HG02884 (cell line): ENCODE measurements around the gene SDS.

Experiments used
- ATAC-seq: cut with Tn5 transposase; IDR thresholded peaks from one replicate; pipeline ENCODE4 v1.9.1; 2021; ENCODE audit warnings: mild to moderate bottlenecking, moderate library complexity; ENCODE audit not compliant: unreplicated experiment

SDS gene

DNA sequence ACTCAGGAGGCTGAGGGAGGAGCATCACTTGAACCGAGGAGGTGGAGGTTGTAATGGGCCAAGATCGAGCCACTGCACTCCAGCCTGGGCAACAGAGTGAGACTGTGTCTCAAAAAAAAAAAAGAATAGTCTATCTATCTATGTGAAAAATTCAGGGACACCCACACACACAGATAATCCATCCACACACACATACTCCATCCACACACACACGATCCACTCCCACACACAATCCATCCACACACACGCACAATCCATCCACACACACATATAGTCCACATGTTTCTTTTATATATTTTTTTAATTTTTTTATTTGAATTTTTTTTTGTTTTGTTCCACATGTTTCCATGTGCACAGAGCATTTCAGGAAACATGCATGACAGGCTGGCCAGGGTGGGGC is 3.3 kb downstream of the SDS start:
- no peak for ATAC-seq

DNA sequence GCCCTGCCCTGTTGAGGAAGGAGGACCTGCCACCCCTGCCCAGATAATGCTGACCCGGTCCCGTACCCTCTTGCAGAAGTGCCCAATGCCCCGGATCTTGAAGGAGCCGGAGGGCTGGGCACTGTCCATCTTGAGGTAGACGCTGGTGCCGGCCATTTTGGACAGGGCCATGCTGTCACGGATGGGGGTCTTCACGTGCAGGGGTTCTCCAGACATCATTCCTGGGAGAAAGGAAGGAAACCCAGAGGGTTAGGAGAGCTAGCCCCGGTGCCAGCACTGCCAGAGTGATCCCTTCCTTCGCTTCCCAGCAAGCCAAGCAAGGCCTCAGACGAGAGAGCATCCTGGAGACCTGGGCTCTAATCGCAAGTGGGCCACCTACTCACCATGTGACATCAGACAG is 4.2 kb downstream of the SDS start:
- ATAC-seq = no peak

DNA sequence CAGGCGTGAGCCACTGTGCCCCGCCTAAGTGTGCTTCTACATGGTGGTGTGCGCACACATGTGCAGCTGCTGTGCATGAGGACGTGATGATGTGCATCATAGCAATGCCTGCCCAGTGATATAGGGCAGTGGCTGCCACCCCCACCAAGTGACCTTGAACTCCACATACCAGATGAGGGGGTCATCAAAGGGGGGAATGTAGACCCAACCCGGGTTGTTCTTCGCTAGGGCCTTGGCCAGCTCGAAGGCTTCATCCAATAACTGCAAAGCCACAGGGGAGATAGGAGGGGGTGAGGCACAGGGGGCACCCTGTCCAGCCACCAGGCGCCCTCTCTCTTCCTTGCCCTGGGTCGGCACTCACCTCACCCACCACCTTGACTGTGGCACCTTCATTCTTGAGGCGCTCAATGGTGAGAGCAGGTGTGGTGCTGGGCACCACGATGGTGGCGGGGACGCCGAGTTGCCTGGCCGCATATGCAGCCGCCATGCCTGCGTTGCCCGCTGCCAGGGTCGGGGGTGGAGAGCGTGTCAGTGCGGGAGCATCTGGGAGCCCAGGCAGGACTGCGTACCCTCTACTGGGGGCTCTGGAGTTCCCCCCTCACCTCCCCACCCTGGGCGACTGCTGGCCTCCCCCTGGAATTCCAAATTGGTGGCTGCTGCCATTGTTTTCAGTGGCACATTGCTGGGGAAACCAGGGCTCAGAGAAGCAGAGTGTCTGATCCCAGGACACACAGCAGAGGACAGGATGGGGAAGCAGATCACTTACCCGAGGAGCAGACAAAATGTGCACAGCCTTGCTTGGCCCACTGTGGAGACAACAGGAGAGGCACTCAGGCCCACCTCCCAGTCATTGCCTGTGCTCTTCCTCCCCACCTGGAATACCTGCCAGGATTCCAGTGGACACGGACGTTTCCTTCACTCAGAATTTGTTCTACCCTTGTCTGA is 5.1 kb downstream of the SDS start:
- no peak for ATAC-seq

DNA sequence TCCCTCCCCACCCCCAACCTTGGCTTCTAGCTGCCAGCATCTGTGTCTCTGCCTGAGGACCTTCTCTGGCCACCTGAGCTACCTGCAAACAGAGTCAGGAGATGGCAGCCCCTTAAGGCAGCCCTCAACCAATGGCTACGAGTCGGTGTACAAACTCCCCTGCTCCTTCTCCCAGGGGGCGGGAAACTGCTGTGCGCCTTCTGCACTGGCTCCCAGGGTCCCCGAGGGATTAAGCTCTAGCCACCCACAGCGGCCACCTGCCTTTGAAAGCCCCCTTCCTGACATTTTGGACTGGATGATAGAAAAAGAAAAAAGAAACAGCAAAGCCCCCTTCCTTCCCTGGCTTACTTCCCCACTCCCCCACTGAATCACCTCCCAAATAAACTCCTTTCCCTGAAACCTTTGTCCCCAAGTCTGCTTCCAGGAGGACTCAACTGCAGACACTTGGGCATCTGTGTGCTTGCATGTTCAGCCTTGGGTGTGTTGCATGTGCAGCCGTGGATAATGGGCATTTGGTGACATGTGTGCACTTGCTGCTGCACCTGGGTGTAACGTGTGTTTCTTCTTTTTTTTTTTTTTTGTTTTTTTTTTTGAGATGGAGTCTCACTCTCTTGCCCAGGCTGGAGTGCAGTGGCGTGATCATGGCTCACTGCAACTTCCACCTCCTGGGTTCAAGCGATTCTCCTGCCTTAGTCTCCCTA is 6.0 kb downstream of the SDS start:
- ATAC-seq = no peak

DNA sequence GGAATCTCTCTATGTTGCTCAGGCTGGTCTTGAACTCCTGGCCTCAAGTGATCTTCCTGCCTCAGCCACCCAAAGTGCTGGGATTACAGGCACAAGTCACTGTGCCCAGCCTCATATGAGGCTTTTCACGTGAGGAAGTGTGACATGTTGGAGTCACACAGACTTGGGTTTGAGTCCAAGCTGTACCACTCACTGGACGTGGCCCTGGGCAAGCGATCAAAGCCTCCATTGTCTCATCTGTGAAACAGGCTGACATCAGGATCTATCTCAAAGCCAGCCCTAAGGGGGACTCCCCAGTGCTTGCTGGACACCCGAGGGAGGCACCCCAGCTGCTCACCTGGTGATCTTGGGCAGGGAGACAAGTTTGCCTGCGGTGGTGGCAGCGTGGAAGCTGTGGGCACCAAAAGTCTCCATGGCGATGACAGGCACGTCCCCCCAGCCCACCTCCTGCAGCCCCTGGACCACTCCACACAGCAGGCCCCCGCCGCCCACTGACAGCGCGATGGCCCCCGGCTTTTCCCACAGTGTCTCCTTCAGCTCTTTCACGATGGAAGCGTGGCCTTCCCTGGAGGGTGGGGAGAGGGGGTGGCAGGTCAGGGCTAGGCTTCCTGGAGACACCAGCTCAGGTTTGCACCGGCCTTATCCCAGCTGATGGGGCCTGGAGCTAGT is 6.7 kb downstream of the SDS start:
- no peak for ATAC-seq

DNA sequence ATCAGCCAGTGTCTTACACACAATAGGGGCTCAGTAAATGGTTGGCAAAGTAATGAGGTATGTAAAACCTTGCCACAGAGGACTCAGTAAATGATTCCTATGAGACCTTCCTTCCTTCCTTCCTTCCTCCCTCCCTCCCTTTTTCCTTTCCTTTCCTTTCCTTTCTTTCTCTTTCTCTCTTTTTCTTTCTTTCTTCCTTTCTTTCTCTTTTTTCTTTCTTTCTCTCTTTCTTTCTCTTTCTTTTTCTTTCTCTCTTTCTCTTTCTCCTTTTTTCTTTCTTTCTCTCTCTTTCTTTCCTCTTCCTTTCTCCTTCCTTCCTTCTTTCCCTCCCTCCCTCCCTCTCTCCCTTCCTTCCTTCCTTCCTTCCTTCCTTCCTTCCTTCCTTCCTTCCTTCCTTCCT is 7.5 kb downstream of the SDS start:
- ATAC-seq = no peak

DNA sequence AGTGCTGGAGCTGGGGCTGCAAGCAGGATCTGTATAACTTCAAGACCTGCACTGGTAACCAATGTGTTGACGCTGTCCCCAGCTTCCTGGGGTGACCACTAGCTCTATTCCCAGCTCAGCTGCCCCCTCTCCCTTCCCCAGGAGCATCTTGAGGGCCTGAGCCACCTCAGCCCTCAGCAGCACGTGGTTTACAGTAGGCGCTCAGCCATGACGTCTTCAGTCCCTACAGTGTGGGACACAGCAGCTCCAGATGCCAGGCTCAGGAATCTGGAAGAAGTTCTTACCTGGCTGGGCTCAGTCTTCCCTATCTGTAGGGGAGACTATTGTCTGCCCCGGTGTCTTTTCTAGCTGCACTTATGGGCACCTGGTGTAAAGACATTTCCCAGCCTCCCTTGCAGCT is 8.6 kb downstream of the SDS start:
- ATAC-seq = no peak

DNA sequence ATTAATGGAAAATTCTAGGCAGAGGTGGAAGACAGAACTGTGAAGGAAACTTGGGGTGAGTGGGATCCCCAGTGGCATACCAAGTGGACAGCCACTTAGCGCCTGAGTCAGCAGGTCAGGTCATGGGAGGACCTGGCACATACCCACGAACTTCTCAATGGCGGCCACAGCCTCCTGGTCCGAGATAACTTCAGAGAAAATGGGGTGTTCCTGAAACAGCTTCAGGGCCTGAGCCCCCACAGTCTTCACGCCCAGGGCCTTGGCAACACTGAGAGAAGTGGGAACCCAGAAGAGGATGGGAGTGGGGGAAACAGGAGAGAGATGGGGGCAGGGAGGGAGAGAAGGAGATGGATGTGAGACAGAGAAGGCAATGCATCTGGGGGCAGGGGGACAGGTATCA is 9.9 kb downstream of the SDS start:
- ATAC-seq = no peak

DNA sequence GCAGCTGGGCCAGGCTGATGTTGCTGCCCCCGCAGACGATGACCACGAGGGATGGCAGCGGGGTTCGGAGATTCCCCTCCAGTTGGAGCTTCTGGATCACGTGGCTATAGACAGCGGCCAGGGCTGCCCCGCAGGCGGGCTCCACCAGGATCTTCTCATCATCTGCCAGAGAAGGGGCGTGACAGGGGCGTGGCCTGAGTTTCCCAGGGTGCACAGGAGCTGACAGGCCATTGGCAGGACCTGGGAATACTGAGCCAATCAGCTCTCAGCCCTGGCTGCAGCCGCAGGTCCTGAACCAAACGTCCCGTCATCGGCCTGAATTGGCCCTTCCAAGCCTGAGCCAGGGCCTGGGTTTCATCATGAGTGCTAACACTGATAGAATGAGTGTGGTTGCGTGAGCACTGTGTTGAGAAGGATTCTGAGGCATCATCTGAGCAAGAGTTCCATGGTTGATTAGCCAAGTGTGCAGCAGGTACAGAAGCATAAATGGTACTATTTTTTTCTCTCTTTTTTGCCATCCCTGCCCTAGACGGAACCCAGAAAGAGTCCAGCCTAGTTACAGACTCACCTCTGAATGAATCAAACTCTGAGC is 10.6 kb downstream of the SDS start:
- peak; percentile 57 for ATAC-seq

DNA sequence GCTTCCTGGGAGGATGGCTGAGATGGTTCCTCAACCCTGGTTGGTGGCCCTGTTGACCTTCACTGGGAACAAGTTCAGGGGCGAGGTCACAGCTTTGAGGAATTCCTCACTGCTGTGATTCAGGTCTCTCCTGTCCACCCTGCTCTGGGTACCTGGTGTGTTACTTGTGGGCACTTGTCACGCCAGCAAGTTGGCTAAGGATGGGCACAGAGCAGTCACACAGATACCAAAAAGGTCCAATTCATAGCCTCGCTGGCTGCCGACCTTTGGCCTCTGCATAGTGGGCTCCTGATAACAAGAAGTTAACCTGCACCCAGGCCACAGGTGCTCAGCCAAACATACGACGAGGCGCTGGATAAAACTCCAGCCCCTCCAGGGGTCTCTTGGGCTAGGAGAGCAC is 11.2 kb downstream of the SDS start:
- ATAC-seq = no peak

DNA sequence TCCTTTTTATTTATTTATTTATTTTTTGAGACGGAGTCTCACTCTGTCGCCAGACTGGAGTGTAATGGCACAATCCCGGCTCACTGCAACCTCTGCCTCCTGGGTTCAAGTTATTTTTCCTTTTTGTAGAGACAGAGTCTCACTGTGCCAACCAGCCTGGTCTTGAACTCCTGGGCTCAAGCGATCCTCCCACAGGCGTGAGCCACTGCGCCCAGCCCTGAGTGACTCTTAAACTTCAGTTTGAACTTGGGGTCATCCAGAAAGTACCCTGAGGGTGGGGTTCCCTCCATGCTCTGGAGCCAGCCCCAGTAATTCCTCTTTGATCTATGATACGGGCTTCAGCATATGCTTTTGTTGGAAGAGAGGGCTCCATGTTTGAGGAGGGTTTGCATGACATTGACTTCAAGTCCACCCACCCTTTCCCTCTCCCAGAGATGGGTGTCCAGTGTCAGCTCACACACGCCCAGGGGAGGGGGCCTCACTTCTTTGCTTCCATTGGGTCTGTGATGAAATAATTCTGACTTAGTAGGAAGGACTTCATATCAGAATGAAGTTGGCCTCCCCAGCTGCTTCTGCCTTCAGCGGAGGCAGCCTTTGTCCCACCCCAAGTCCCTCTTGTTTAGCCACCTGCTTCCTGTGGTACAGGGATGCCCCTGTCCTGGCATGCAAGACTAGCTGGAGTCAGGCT is 11.9 kb downstream of the SDS start:
- ATAC-seq = no peak

DNA sequence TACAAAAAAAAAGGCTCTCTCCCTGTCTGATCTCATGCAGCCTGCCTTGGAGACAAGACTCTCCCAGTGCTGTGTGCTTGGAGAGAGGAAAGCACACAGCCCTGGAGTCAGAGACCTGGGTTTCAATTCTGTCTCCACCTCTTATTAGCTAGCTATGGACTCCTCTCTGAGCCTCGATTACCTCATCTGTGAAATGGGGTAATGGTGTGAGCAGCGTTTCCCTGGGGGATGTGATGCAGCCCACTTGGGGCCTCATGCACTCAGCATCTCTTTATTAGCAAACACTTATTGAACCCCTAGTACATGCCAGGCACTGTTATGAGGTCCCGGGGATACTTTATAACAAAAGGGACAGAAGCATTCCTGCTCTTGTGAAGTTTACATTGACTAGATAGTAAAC is 12.5 kb downstream of the SDS start:
- no peak for ATAC-seq

DNA sequence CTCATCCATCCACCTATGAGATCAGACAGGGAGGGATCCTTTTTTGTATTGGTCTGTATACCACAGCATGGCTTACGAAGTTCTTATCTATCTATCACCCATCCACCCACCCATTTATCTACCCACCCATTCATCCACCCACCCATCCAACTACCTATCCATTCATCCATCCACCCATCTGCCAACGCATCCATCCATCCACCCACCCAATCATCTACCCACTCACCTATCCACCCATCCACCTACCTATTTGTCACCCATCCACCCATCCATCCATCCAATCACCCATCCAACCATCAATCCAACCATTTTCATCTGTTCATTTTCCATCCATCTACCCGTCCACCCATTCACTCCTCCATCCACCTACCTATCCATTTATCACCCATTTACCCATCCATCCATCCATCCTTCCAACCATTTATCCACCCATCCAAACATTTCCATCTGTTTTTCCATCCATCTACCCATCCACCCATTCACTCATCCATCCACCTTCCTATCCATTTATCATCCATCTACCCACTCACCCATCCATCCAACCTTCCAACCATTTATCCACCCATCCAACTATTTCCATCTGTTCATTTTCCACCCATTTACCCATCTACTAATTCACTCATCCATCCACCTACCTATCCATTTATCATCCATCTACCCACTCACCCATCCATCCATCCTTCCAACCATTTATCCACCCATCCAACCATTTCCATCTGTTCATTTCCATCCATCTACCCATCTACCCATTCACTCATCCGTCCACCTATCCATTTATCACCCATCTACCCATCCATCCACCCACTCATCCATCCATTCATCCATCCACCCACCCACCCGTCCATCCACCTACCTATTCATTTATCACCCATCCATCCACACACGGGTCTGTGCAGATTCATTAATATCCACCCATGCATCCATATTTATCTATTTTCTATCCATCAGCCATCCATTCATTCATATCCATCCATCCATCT is 13.3 kb downstream of the SDS start:
- ATAC-seq = no peak

DNA sequence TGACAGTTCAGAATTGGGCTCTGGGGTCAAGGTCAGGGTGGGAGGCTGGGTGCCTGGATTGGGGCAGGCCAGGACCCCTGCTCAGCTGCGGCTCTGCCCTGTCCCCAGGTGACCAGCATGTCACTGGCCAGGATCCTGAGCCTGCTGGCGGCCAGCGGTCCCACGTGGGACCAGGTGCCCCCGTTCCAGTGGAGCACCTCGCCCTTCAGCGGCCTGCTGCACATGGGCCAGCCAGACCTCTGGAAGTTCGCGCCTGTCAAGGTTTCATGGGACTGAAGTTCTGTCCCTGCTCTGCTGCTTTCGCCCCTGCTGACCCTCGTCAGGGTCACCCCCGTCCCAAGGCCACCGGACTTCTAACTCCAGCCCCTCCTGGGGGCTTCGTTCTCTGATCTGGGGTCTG is 15.3 kb downstream of the SDS start:
- no peak for ATAC-seq

DNA sequence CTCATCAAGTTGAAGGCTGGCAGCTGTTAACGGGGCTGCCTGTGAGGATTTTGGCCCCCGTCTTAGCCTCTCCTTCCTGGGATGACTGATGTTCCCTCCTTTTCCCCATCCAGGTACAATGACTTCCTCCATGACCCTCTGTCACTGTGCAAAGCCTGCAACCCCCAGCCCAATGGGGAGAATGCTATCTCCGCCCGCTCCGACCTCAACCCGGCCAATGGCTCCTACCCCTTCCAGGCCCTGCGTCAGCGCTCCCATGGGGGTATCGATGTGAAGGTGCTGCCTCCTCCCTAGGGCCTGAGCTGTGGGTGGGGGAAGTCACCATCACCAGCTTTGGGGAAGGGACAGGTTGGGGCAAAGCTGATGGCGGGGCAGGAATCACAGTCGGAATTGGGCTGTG is 16.1 kb downstream of the SDS start:
- no peak for ATAC-seq

DNA sequence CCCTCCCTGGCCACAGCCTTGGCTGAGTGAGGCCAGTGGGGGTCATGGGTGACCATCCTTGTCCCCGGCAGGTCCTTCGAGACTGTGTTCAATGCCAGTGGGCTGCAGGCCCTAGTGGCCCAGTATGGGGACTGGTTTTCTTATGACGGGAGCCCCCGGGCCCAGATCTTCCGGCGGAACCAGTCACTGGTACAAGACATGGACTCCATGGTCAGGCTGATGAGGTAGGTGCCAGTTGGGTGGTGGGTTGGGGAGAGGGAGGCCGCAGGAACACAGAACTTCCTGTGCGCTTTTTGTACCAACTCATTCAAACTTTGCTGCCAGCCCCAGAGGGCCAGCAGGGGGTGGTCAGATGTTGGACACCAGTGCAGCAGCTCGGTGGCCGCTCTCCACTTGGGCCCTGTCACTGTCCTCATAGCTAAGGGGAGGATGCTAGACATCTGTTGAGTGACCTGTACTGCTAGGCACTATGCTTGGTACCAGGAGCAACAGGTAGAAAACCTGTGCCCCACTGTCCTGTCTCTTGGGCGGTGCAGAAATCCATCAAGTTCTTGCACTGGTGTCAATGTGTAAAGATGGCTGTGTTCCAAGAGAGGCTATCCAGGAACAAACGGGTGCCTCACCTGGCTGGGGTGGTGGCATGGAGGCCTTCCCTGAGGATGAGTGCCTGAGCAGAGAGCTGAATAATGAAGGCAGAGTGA is 16.7 kb downstream of the SDS start:
- ATAC-seq = no peak

DNA sequence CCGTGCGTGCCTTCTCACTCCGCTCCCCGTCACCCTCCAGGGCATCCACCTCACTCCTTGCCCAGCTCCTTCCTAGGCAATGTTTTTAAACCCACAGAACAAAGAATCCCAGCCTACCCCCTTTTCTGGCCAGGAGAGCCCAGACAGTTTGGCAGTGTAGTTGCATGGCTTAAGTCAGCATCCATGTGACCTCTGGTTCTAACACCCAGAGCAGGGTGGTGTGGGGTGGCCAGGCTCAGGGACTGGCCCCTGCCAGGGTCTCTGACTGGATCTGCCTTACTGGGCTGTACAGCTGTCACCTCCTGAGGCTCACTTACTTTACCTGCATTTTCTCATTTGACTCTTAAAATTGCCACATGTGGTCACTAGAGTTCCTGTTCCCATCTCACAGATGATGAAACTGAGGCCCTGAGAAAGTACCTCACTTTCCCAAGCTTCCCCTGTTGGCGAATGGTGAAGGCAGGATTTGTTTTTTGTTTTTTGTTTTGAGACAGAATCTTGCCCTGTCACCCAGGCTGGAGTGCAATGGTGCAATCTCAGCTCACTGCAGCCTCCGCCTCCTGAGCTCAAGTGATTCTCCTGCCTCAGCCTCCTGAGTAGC is 18.3 kb downstream of the SDS start:
- no peak for ATAC-seq

DNA sequence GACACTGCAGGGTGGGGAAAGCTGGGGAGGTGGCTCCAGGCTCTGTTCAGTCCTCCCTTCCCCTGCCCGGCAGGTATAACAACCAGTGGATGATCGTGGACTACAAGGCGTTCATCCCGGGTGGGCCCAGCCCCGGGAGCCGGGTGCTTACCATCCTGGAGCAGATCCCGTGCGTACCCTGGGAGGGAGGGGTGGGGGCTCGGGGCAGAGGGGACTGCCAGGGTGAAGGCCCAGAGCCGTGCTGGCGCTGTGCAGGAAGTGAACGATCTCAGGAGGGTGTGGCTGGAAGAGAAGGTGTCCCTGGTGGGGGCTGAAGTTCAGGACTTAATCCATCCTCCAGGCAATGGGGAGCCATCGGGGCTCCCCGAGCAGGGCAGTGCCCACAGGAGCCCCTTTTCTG is 18.9 kb downstream of the SDS start:
- ATAC-seq = no peak

DNA sequence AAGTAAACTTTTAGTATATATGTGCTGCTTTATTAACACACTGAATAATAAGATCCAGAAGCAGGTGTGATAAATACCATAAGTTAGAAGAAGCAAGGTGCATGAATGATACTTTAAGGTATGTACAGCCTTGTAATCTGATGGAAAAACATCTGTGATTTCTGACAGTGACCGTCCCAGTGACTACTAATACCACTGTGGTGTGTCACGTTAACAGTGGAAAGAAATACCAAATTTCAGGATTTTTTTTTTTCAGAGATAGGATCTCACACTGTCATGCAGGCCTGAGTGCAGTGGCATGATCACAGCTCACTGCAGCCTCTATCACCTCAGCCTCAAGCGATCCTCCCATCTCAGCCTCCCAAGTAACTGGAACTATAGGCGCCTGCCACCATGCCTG is 21.5 kb downstream of the SDS start:
- no peak for ATAC-seq
